OCI-LY1 (cell line): Measurements from ENCODE around the gene MXRA7.

Experiments used
- EZH2 ChIP-seq: fragments of 200-600 bp; sonication (generic), shearing (Covaris generic); IDR thresholded peaks from 2 replicates; pipeline ENCODE4 v1.8.0; 2017; ENCODE audit warnings: borderline replicate concordance, mixed run types, mild to moderate bottlenecking, antibody characterized with exemption, low read length, moderate library complexity, mixed read lengths
- TF ChIP-seq, protein P1 (sequence below): fragments of 200-600 bp; sonication (generic), shearing (Covaris generic); IDR thresholded peaks from 2 replicates; pipeline ENCODE4 v1.5.1; 2017; ENCODE audit warnings: mild to moderate bottlenecking, antibody characterized with exemption, low read length, moderate library complexity, mixed read lengths

DNA sequence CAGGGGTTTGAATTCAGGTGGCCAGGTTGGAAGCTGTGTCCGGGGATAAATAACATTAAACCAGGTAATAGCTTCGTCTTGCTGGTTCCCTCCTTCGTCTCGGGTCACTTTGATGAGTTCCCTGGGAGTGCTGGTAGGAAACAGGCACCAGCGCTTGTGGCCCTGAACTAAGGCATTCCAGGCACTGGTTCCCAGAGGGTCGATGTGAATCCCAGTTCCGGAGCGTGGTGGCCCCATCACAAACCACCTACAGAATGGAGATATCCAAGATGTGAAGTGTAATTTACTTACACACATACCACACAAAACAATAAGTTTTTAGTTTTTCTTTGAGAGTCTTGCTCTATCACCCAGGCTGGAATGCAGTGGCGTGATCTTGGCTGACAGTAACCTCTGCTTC, 13.0 kb upstream of the MXRA7 start:
- TF ChIP-seq, protein P1, sequence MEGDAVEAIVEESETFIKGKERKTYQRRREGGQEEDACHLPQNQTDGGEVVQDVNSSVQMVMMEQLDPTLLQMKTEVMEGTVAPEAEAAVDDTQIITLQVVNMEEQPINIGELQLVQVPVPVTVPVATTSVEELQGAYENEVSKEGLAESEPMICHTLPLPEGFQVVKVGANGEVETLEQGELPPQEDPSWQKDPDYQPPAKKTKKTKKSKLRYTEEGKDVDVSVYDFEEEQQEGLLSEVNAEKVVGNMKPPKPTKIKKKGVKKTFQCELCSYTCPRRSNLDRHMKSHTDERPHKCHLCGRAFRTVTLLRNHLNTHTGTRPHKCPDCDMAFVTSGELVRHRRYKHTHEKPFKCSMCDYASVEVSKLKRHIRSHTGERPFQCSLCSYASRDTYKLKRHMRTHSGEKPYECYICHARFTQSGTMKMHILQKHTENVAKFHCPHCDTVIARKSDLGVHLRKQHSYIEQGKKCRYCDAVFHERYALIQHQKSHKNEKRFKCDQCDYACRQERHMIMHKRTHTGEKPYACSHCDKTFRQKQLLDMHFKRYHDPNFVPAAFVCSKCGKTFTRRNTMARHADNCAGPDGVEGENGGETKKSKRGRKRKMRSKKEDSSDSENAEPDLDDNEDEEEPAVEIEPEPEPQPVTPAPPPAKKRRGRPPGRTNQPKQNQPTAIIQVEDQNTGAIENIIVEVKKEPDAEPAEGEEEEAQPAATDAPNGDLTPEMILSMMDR: no peak
- no peak for TF ChIP-seq EZH2
